HepG2 (cell line): ENCODE measurements around the gene ZC3H18. TPM values are rescaled to one million over a fixed set of nuclear protein-coding genes. Genes with fewer than 3 reads are reported as not detected.

ENCODE experiments used
- AGO2 ChIP-seq: fragments of 200-400 bp; formaldehyde crosslinking; optimal IDR thresholded peaks from 2 replicates; pipeline ENCODE3; 2017; ENCODE audit warnings: mild to moderate bottlenecking, low read depth, low read length, moderate library complexity
- ARID5B ChIP-seq: IDR thresholded peaks from 2 replicates; pipeline ENCODE4 v1.4.0; 2020; ENCODE audit warnings: mild to moderate bottlenecking, missing genetic modification reagents
- BRD4 ChIP-seq: sonication (generic); formaldehyde crosslinking; IDR thresholded peaks from 2 replicates; pipeline ENCODE4 v1.4.0; 2020; ENCODE audit warnings: missing genetic modification reagents
- HIVEP1 ChIP-seq: sonication (generic); formaldehyde crosslinking; IDR thresholded peaks from 2 replicates; pipeline ENCODE4 v1.4.0; 2020; ENCODE audit warnings: mild to moderate bottlenecking, missing genetic modification reagents
- HNRNPL ChIP-seq: fragments of 200-400 bp; formaldehyde crosslinking; IDR thresholded peaks from 2 replicates; pipeline ENCODE4 v1.6.1; 2017; ENCODE audit warnings: mild to moderate bottlenecking, low read depth, low read length
- MAFK ChIP-seq, 2 experiments: IDR thresholded peaks in 1 of 2; conservative IDR thresholded peaks in 1 of 2; 2 replicates each; pipeline ENCODE4 v1.6.1; 2011; ENCODE audit warnings: improper control_type of control experiment in 2 of 2, low read length in 2 of 2
- NFE2L1 ChIP-seq: sonication (generic); formaldehyde crosslinking; IDR thresholded peaks from 2 replicates; pipeline ENCODE4 v1.4.0; 2020; ENCODE audit warnings: missing genetic modification reagents, mild to moderate bottlenecking, borderline replicate concordance
- NPAS2 ChIP-seq: sonication (generic); formaldehyde crosslinking; IDR thresholded peaks from 2 replicates; pipeline ENCODE4 v1.8.0; 2022; ENCODE audit warnings: mild to moderate bottlenecking, missing genetic modification reagents, borderline replicate concordance
- PHF20 ChIP-seq: sonication (generic); formaldehyde crosslinking; IDR thresholded peaks from 2 replicates; pipeline ENCODE4 v1.5.0; 2020; ENCODE audit warnings: mild to moderate bottlenecking, missing genetic modification reagents
- RBM39 ChIP-seq: fragments of 200-400 bp; formaldehyde crosslinking; IDR thresholded peaks from one replicate; pipeline ENCODE4 v1.6.1; 2018; ENCODE audit warnings: antibody characterized with exemption, mild to moderate bottlenecking, low read depth, low read length; ENCODE audit not compliant: poor library complexity, severe bottlenecking
- RFXAP ChIP-seq: sonication (generic); formaldehyde crosslinking; IDR thresholded peaks from 2 replicates; pipeline ENCODE4 v1.4.0; 2020; ENCODE audit warnings: missing genetic modification reagents, borderline replicate concordance
- TAF15 ChIP-seq: fragments of 200-400 bp; formaldehyde crosslinking; IDR thresholded peaks from one replicate; pipeline ENCODE4 v1.6.1; 2018; ENCODE audit warnings: mild to moderate bottlenecking, low read depth, low read length; ENCODE audit not compliant: poor library complexity, severe bottlenecking
- TCF12 ChIP-seq, 2 experiments: fragments of 450-650 bp in 1 of 2; sonication (generic) in 1 of 2; formaldehyde crosslinking in 1 of 2; IDR thresholded peaks; 2 replicates each; pipeline versions ENCODE4 v1.6.1 to v1.8.0; 2017 to 2022; ENCODE audit warnings: antibody characterized with exemption in 1 of 2, mild to moderate bottlenecking in 1 of 2, missing genetic modification reagents in 1 of 2, moderate library complexity in 1 of 2
- TFDP1 ChIP-seq: IDR thresholded peaks from 2 replicates; pipeline ENCODE4 v1.6.1; 2016; ENCODE audit warnings: missing compliant biosample characterization, missing genetic modification reagents, borderline replicate concordance
- ZBTB8A ChIP-seq: sonication (generic); formaldehyde crosslinking; IDR thresholded peaks from 2 replicates; pipeline ENCODE4 v1.4.0; 2020; ENCODE audit warnings: mild to moderate bottlenecking, low read depth, missing genetic modification reagents, borderline replicate concordance
- ZFP82 ChIP-seq: sonication (generic); formaldehyde crosslinking; IDR thresholded peaks from 2 replicates; pipeline ENCODE4 v1.5.1; 2020; ENCODE audit warnings: mild to moderate bottlenecking, missing genetic modification reagents, borderline replicate concordance
- ZNF180 ChIP-seq: sonication (generic); formaldehyde crosslinking; IDR thresholded peaks from 2 replicates; pipeline ENCODE4 v1.4.0; 2020; ENCODE audit warnings: low read depth, missing genetic modification reagents, borderline replicate concordance
- polyA plus RNA-seq, 8 experiments: library from polyadenylated mRNA; depleted of rRNA in 3 of 8; stranded (reverse) in 7 of 8; unstranded in 1 of 8; fragments of >200 nt; fragmentation: Illumina TruSeq in 4 of 8; extraction: Trizol in 4 of 8; gene quantifications; 2 replicates each; pipeline versions ENCODE4 v1.2.1 to v1.2.3, GENCODE V29; 2011 to 2016; ENCODE audit warnings: low read depth in 4 of 8, missing spikeins in 1 of 8, mixed read lengths in 1 of 8; ENCODE audit not compliant: insufficient read depth in 1 of 8
- total RNA-seq, 5 experiments: library from RNA; depleted of rRNA; stranded (reverse); fragments of >200 nt; fragmentation: Illumina TruSeq; extraction: Trizol; gene quantifications; 2 replicates each; pipeline ENCODE4 v1.2.3, GENCODE V29; 2016; ENCODE audit warnings: low read depth in 1 of 5
- TF ChIP-seq, protein P1 (sequence below): sonication (generic); formaldehyde crosslinking; IDR thresholded peaks from 2 replicates; pipeline ENCODE4 v1.4.0; 2020; ENCODE audit warnings: missing genetic modification reagents

The ZC3H18 gene
- total and polyA plus RNA-seq, 2 of the 13 experiments (the other 11 are each of a cell fraction or from before 2014, with no cell fraction given): 11.2 to 27.4 TPM

- TF ChIP-seq RBM39: no peak
- TF ChIP-seq HNRNPL: no peak
- no peak for TF ChIP-seq ZBTB8A
- no peak for TF ChIP-seq MAFK (conservative IDR thresholded peaks at IDR 0.05 in 1 of 2, IDR thresholded peaks at IDR 0.05 in 1 of 2; ENCODE audit: low read length in 2 of 2)
- no peak for TF ChIP-seq ARID5B (CRISPR knock-in tag)
- TF ChIP-seq RFXAP (CRISPR knock-in tag): no peak
- no peak for TF ChIP-seq ZFP82 (CRISPR knock-in tag)
- TF ChIP-seq PHF20 (CRISPR knock-in tag): no peak
- TF ChIP-seq, protein P1, sequence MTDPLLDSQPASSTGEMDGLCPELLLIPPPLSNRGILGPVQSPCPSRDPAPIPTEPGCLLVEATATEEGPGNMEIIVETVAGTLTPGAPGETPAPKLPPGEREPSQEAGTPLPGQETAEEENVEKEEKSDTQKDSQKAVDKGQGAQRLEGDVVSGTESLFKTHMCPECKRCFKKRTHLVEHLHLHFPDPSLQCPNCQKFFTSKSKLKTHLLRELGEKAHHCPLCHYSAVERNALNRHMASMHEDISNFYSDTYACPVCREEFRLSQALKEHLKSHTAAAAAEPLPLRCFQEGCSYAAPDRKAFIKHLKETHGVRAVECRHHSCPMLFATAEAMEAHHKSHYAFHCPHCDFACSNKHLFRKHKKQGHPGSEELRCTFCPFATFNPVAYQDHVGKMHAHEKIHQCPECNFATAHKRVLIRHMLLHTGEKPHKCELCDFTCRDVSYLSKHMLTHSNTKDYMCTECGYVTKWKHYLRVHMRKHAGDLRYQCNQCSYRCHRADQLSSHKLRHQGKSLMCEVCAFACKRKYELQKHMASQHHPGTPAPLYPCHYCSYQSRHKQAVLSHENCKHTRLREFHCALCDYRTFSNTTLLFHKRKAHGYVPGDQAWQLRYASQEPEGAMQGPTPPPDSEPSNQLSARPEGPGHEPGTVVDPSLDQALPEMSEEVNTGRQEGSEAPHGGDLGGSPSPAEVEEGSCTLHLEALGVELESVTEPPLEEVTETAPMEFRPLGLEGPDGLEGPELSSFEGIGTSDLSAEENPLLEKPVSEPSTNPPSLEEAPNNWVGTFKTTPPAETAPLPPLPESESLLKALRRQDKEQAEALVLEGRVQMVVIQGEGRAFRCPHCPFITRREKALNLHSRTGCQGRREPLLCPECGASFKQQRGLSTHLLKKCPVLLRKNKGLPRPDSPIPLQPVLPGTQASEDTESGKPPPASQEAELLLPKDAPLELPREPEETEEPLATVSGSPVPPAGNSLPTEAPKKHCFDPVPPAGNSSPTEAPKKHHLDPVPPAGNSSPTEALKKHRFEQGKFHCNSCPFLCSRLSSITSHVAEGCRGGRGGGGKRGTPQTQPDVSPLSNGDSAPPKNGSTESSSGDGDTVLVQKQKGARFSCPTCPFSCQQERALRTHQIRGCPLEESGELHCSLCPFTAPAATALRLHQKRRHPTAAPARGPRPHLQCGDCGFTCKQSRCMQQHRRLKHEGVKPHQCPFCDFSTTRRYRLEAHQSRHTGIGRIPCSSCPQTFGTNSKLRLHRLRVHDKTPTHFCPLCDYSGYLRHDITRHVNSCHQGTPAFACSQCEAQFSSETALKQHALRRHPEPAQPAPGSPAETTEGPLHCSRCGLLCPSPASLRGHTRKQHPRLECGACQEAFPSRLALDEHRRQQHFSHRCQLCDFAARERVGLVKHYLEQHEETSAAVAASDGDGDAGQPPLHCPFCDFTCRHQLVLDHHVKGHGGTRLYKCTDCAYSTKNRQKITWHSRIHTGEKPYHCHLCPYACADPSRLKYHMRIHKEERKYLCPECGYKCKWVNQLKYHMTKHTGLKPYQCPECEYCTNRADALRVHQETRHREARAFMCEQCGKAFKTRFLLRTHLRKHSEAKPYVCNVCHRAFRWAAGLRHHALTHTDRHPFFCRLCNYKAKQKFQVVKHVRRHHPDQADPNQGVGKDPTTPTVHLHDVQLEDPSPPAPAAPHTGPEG (CRISPR knock-in tag): no peak
- TF ChIP-seq TCF12 (IDR thresholded peaks at IDR 0.05): no peak
- no peak for TF ChIP-seq TCF12 (CRISPR knock-in tag; IDR thresholded peaks at IDR 0.05)
- no peak for TF ChIP-seq ZNF180 (CRISPR knock-in tag)
- TF ChIP-seq NFE2L1 (CRISPR knock-in tag): no peak
- TF ChIP-seq NPAS2 (CRISPR knock-in tag): no peak
- no peak for TF ChIP-seq HIVEP1 (CRISPR knock-in tag)
- no peak for TF ChIP-seq TFDP1 (CRISPR knock-in tag)
- TF ChIP-seq BRD4 (CRISPR knock-in tag): no peak
- TF ChIP-seq TAF15: no peak
- TF ChIP-seq AGO2: no peak
These were observed 29.7 kb upstream of the ZC3H18 start (continued) for GRCh38 chr16:88540346-88540977.
